Measurements from ENCODE around the gene DMKN. TPM values are rescaled to one million over a fixed set of nuclear protein-coding genes. Genes with fewer than 3 reads are reported as not detected.

DMKN gene
- total and polyA plus RNA-seq, 2 of the 4 experiments (the other 2 are of a cell fraction): 0.36 to 2.4 TPM

- no peak overlapping the region for H2BK15ac ChIP-seq (ENCODE audit: low read depth, low read length)
- no peaks in the 10 kb centered on the region for H4K20me1 ChIP-seq (ENCODE audit: insufficient read depth, low read length)
- no peak overlapping the region for H4K5ac ChIP-seq (ENCODE audit: low read depth, low read length)
- H2AK9ac ChIP-seq (replicated peaks; ENCODE audit: low read depth, low read length, poor library complexity): no peak overlapping the region
- H3K18ac ChIP-seq (ENCODE audit: low read depth, low read length): no peak overlapping the region
- no peak for DNase-seq
- H3K14ac ChIP-seq (replicated peaks; ENCODE audit: low read depth, low read length): no peak overlapping the region
- no peak for TF ChIP-seq USF2 (IDR thresholded peaks at IDR 0.05; ENCODE audit: low read depth, low read length)
- no peak for TF ChIP-seq RAD21 (IDR thresholded peaks at IDR 0.05; ENCODE audit: low read length)
- TF ChIP-seq RFX5 (IDR thresholded peaks at IDR 0.05; ENCODE audit: low read depth, low read length): no peak
- TF ChIP-seq CHD1 (IDR thresholded peaks at IDR 0.05; ENCODE audit: low read depth, low read length): no peak
- no peak for TF ChIP-seq NFE2L2 (IDR thresholded peaks at IDR 0.05; ENCODE audit: low read depth, low read length)
- TF ChIP-seq MAFK (IDR thresholded peaks at IDR 0.05; ENCODE audit: low read depth, low read length): no peak
- TF ChIP-seq FOS (IDR thresholded peaks at IDR 0.05; ENCODE audit: low read depth, low read length): no peak
- no peak for TF ChIP-seq CTCF (conservative IDR thresholded peaks at IDR 0.05; ENCODE audit: low read depth, low read length)
- no peak for TF ChIP-seq ELK1 (IDR thresholded peaks at IDR 0.05; ENCODE audit: borderline replicate concordance, low read depth, low read length)
- TF ChIP-seq RCOR1 (IDR thresholded peaks at IDR 0.05; ENCODE audit: insufficient replicate concordance, low read length): no peak
- no peak overlapping the region for H2AFZ ChIP-seq (replicated peaks; ENCODE audit: low read length, poor library complexity)
- POLR2A ChIA-PET (ENCODE audit: unreplicated experiment): no interaction called here
- H3K27ac ChIP-seq (ENCODE audit: insufficient read depth, low read length): no peak overlapping the region
- no peak overlapping the region for H3K4me2 ChIP-seq (ENCODE audit: low read depth, low read length)
- no peak overlapping the region for H2BK5ac ChIP-seq (ENCODE audit: low read depth, low read length, poor library complexity, severe bottlenecking)
- in situ Hi-C loops (cut with MboI; ENCODE audit: low sequenced_read_pairs): no loop called here
- WGBS, 2 experiments (ENCODE audit: extremely low coverage in 2 of 2, insufficient read length in 1 of 2): 60% methylated on average over 1 of the region's 12 CpGs; no CpG with 5 or more reads in 1 of the 2 experiments
- no peaks in the 10 kb centered on the region for H3K9me3 ChIP-seq (ENCODE audit: control insufficient read depth, insufficient read depth, low read length)
- H3K27me3 ChIP-seq (ENCODE audit: control insufficient read depth, insufficient read depth, low read length): no peaks in the 10 kb centered on the region
- no peak overlapping the region for H3K4ac ChIP-seq (ENCODE audit: low read depth, low read length)
- H3K9me1 ChIP-seq (ENCODE audit: insufficient read depth, low read length): peaks cover 8% of the 10 kb centered on the region; the same call in 1 of the 2 replicates
- no peak overlapping the region for H2AK5ac ChIP-seq (ENCODE audit: low read depth, low read length)
- ATAC-seq (ENCODE audit: low read depth): no peak
- intact Hi-C loops (cut with micrococcal nuclease): no loop called here
- H3K36me3 ChIP-seq (ENCODE audit: control insufficient read depth, insufficient read depth, low read length): peaks cover 2% of the 10 kb centered on the region; the same call in 1 of the 2 replicates
- no peak overlapping the region for H3K56ac ChIP-seq (ENCODE audit: extremely low read depth, insufficient read depth, low read length)
- H4K91ac ChIP-seq (ENCODE audit: insufficient read depth, low read depth, low read length): no peak overlapping the region
- H2BK20ac ChIP-seq (ENCODE audit: low read depth, low read length): no peak overlapping the region
- dilution Hi-C loops (cut with HindIII; ENCODE audit: low sequenced_read_pairs, unreplicated experiment): no loop called here
- BruUV-seq (replicated peaks): no TSS peak
- H3K23ac ChIP-seq (ENCODE audit: low read depth, low read length): no peak overlapping the region
- no peak overlapping the region for H4K8ac ChIP-seq (ENCODE audit: low read depth in 2 of 2, low read length in 2 of 2)
- H3K9ac ChIP-seq (ENCODE audit: low read depth, low read length): no peak overlapping the region
- H3K4me1 ChIP-seq (ENCODE audit: control insufficient read depth, insufficient read depth, low read length): peaks cover 5% of the 10 kb centered on the region
- peaks cover 11 to 21% of the 10 kb centered on the region in 2 experiments for H3K79me1 ChIP-seq (ENCODE audit: low read depth in 1 of 2, low read length in 2 of 2)
- no peak overlapping the region for H2BK120ac ChIP-seq (ENCODE audit: low read depth, low read length)
- CTCF ChIA-PET: no interaction called here
- no peak overlapping the region for H3K4me3 ChIP-seq (ENCODE audit: insufficient read depth, low read depth, low read length)
Measured at GRCh38 chr19:35539850-35540249, 26.4 kb upstream of the DMKN start.

Data from IMR-90 (cell line).